Ascending aorta (tissue), 2 donors: ENCODE data around the gene DMD. TPM values are rescaled to one million over a fixed set of nuclear protein-coding genes. Genes with fewer than 3 reads are reported as not detected.
A peak's percentile ranks its signal among the peaks of the same experiment; 100 is the strongest.
"Not testable (repeated sequence)": the region's sequence is repeated elsewhere in the genome, so short reads cannot be mapped to it uniquely, and the experiment has no call there.

Experiments
- DNase-seq, 2 donors: peaks; one replicate each; pipeline ENCODE4 v3.0.0-alpha.2; 2019; ENCODE audit warnings: low spot score in 2 of 2
- H3K27ac ChIP-seq, 2 donors: fragments of 200-600 bp; sonication (generic); one replicate each; pipeline ENCODE4 v1.5.1; 2016 to 2017; ENCODE audit warnings: mild to moderate bottlenecking in 1 of 2
- H3K27me3 ChIP-seq: fragments of 200-600 bp; sonication (generic); one replicate; pipeline ENCODE4 v1.5.1; 2017
- H3K36me3 ChIP-seq, 2 donors: fragments of 200-600 bp; sonication (generic); one replicate each; pipeline ENCODE4 v1.5.1; 2016
- H3K4me1 ChIP-seq, 2 donors: fragments of 200-600 bp; sonication (generic); one replicate each; pipeline ENCODE4 v1.5.1; 2016 to 2017; ENCODE audit warnings: mild to moderate bottlenecking in 1 of 2
- H3K4me3 ChIP-seq, 2 donors: fragments of 200-600 bp; sonication (generic); one replicate each; pipeline ENCODE4 v1.5.1; 2016 to 2017; ENCODE audit warnings: mild to moderate bottlenecking in 1 of 2
- H3K9me3 ChIP-seq, 2 donors: fragments of 200-600 bp; sonication (generic); one replicate each; pipeline ENCODE4 v1.5.1; 2016
- CTCF ChIP-seq, 3 experiments: fragments of 200-600 bp in 2 of 3; fragments of 450-650 bp in 1 of 3; sonication (generic) in 2 of 3; IDR thresholded peaks; one replicate each; pipeline ENCODE4 v1.5.1; 2016 to 2019; ENCODE audit warnings: antibody characterized with exemption in 3 of 3, mild to moderate bottlenecking in 1 of 3, moderate library complexity in 1 of 3
- intact Hi-C: fragments of 100-400 bp; cut with DNase I; formaldehyde crosslinking; loops from one replicate; pipeline ENCODE4 v1.15.1; 2023
- total RNA-seq: library from RNA; depleted of rRNA; stranded (reverse); fragments of >200 nt; gene quantifications from one replicate; pipeline ENCODE4 v1.1.0, GENCODE V29; 2016

Gene DMD
- total RNA-seq, 1 donor from 2014 or later = 40.0 TPM

- TF ChIP-seq CTCF (IDR thresholded peaks at IDR 0.05) = no peak
- no peak for DNase-seq
- Histone ChIP-seq H3K4me3 (no peak overlapping the region), H3K27ac (peak overlapping the region; percentile 6 to 39), H3K4me1 (peaks cover 0 to 3% of the 10 kb centered on the region in 2 donors), H3K27me3 (no peaks in the 10 kb centered on the region), H3K9me3 (no peaks in the 10 kb centered on the region), H3K36me3 (no peaks in the 10 kb centered on the region)
- intact Hi-C loops = loop anchor here (10.0 kb wide), 1 partner anchor 132 kb away; the partner anchor contains the start of gene DMD
Observed at GRCh38 chrX:33082371-33082770, 129.0 kb downstream of the DMD start.

GRCh38 chrX:33078273-33078672 is 133.1 kb downstream of the DMD start:
- DNase-seq = no peak
- Histone ChIP-seq H3K4me1 (peaks cover 0 to 3% of the 10 kb centered on the region in 2 donors), H3K36me3 (no peaks in the 10 kb centered on the region), H3K4me3 (no peak overlapping the region), H3K27me3 (no peaks in the 10 kb centered on the region), H3K27ac (no peak overlapping the region), H3K9me3 (no peaks in the 10 kb centered on the region)
- no peak for TF ChIP-seq CTCF (IDR thresholded peaks at IDR 0.05)
- intact Hi-C loops = no loop called here

- H3K27ac ChIP-seq, H3K9me3 ChIP-seq, H3K36me3 ChIP-seq, H3K27me3 ChIP-seq, H3K4me3 ChIP-seq, intact Hi-C loops, DNase-seq, H3K4me1 ChIP-seq: not testable (repeated sequence)
Observed at GRCh38 chrX:33073660-33074059, 137.7 kb downstream of the DMD start.

- Histone ChIP-seq H3K27ac (no peak overlapping the region), H3K27me3 (no peaks in the 10 kb centered on the region), H3K4me1 (peaks cover 0 to 3% of the 10 kb centered on the region in 2 donors), H3K36me3 (no peaks in the 10 kb centered on the region), H3K4me3 (no peak overlapping the region), H3K9me3 (no peaks in the 10 kb centered on the region)
- DNase-seq = no peak
- TF ChIP-seq CTCF (IDR thresholded peaks at IDR 0.05) = no peak
- intact Hi-C loops = no loop called here
Observed at GRCh38 chrX:33065415-33065814, 145.9 kb downstream of the DMD start.

GRCh38 chrX:33062041-33062440 is 149.3 kb downstream of the DMD start:
- H3K9me3 ChIP-seq = no peaks in the 10 kb centered on the region
- H3K4me1 ChIP-seq = no peaks in the 10 kb centered on the region
- no peak for DNase-seq
- H3K36me3 ChIP-seq = no peaks in the 10 kb centered on the region
- no peak overlapping the region for H3K4me3 ChIP-seq
- TF ChIP-seq CTCF (IDR thresholded peaks at IDR 0.05) = no peak
- H3K27ac ChIP-seq = no peak overlapping the region
- intact Hi-C loops = no loop called here
- H3K27me3 ChIP-seq = no peaks in the 10 kb centered on the region

GRCh38 chrX:33053001-33053400 is 158.3 kb downstream of the DMD start:
- intact Hi-C loops = no loop called here
- H3K36me3 ChIP-seq = no peaks in the 10 kb centered on the region
- TF ChIP-seq CTCF (IDR thresholded peaks at IDR 0.05) = no peak

More at GRCh38 chrX:33053001-33053400, 158.3 kb downstream of the DMD start:
- Histone ChIP-seq H3K9me3 (no peaks in the 10 kb centered on the region), H3K4me3 (no peak overlapping the region), H3K27ac (no peak overlapping the region), H3K27me3 (no peaks in the 10 kb centered on the region), H3K4me1 (no peaks in the 10 kb centered on the region)
- no peak for DNase-seq
